ENCODE data around the gene RCSD1.

Gene RCSD1

GRCh38 chr1:167593860-167594259 lies 36.2 kb upstream of the RCSD1 start:
- Histone ChIP-seq H2BK120ac (ENCODE audit: low read depth, low read length) (no peak overlapping the region), H3K4me3 (ENCODE audit: insufficient read depth in 1 of 2, low read depth in 1 of 2, low read length in 2 of 2) (no peak overlapping the region), H3K9me3 (ENCODE audit: control insufficient read depth, low read length) (no peaks in the 10 kb centered on the region), H3K23ac (ENCODE audit: low read length in 2 of 2) (no peak overlapping the region), H2BK15ac (ENCODE audit: low read depth, poor library complexity, severe bottlenecking) (no peak overlapping the region), H2BK12ac (ENCODE audit: low read length in 2 of 2) (no peak overlapping the region), H3K79me1 (replicated peaks; ENCODE audit: low read length, poor library complexity, severe bottlenecking) (no peaks in the 10 kb centered on the region), H3K4me1 (ENCODE audit: control insufficient read depth, insufficient read depth, low read depth, low read length) (no peaks in the 10 kb centered on the region), H3K14ac (ENCODE audit: low read length in 2 of 2) (no peak overlapping the region), H3K27ac (ENCODE audit: low read length, poor library complexity, severe bottlenecking) (no peak overlapping the region), H2AK5ac (ENCODE audit: low read length, severe bottlenecking) (no peak overlapping the region), H4K8ac (ENCODE audit: low read length) (no peak overlapping the region), H4K91ac (ENCODE audit: low read length) (no peak overlapping the region), H3K9ac (ENCODE audit: low read length) (no peak overlapping the region), H2AFZ (ENCODE audit: low read depth, low read length) (no peak overlapping the region), H3K27me3 (ENCODE audit: control insufficient read depth in 1 of 2, insufficient read depth in 1 of 2, low read length in 2 of 2) (peaks cover 2 to 20% of the 10 kb centered on the region in 2 experiments), H3K4ac (ENCODE audit: low read depth in 1 of 2, low read length in 2 of 2) (no peak overlapping the region), H3K36me3 (ENCODE audit: control insufficient read depth in 1 of 2, insufficient read depth in 2 of 2, low read depth in 1 of 2, low read length in 2 of 2) (no peaks in the 10 kb centered on the region), H3K18ac (ENCODE audit: low read depth in 1 of 2, low read length in 2 of 2) (no peak overlapping the region), H3K4me2 (ENCODE audit: low read length, poor library complexity, severe bottlenecking) (no peak overlapping the region), H2BK5ac (ENCODE audit: low read depth, low read length, poor library complexity, severe bottlenecking) (no peak overlapping the region)
- WGBS: 84% methylated on average over 5 of the region's 5 CpGs
- no peak for DNase-seq

- Histone ChIP-seq H2BK12ac (ENCODE audit: low read length in 2 of 2) (no peak overlapping the region), H3K4me2 (ENCODE audit: low read length, poor library complexity, severe bottlenecking) (no peak overlapping the region), H3K14ac (ENCODE audit: low read length in 2 of 2) (no peak overlapping the region), H2AFZ (ENCODE audit: low read depth, low read length) (no peak overlapping the region), H3K4me1 (ENCODE audit: control insufficient read depth, insufficient read depth, low read depth, low read length) (no peaks in the 10 kb centered on the region), H3K36me3 (ENCODE audit: control insufficient read depth in 1 of 2, insufficient read depth in 2 of 2, low read depth in 1 of 2, low read length in 2 of 2) (no peaks in the 10 kb centered on the region), H2BK5ac (ENCODE audit: low read depth, low read length, poor library complexity, severe bottlenecking) (no peak overlapping the region), H3K27me3 (ENCODE audit: control insufficient read depth in 1 of 2, insufficient read depth in 1 of 2, low read length in 2 of 2) (peaks cover 2 to 16% of the 10 kb centered on the region in 2 experiments), H3K4me3 (ENCODE audit: insufficient read depth in 1 of 2, low read depth in 1 of 2, low read length in 2 of 2) (no peak overlapping the region), H3K79me1 (replicated peaks; ENCODE audit: low read length, poor library complexity, severe bottlenecking) (no peaks in the 10 kb centered on the region), H3K23ac (ENCODE audit: low read length in 2 of 2) (no peak overlapping the region), H3K27ac (ENCODE audit: low read length, poor library complexity, severe bottlenecking) (no peak overlapping the region), H4K8ac (ENCODE audit: low read length) (no peak overlapping the region), H2BK120ac (ENCODE audit: low read depth, low read length) (no peak overlapping the region), H3K9ac (ENCODE audit: low read length) (no peak overlapping the region), H3K9me3 (ENCODE audit: control insufficient read depth, low read length) (no peaks in the 10 kb centered on the region), H2BK15ac (ENCODE audit: low read depth, poor library complexity, severe bottlenecking) (no peak overlapping the region), H2AK5ac (ENCODE audit: low read length, severe bottlenecking) (no peak overlapping the region), H4K91ac (ENCODE audit: low read length) (no peak overlapping the region), H3K4ac (ENCODE audit: low read depth in 1 of 2, low read length in 2 of 2) (no peak overlapping the region), H3K18ac (ENCODE audit: low read depth in 1 of 2, low read length in 2 of 2) (no peak overlapping the region)
- whole genome bisulfite sequencing: 87% methylated on average over 6 of the region's 6 CpGs
- no peak for DNase-seq
These were observed 35.2 kb upstream of the RCSD1 start for GRCh38 chr1:167594822-167595221.

GRCh38 chr1:167599957-167600581 lies 30.0 kb upstream of the RCSD1 start:
- 53% methylated on average over 5 of the region's 5 CpGs for WGBS

GRCh38 chr1:167601442-167602383 lies 28.3 kb upstream of the RCSD1 start:
- H2BK120ac ChIP-seq (ENCODE audit: low read depth, low read length): no peak overlapping the region
- H3K27me3 ChIP-seq (ENCODE audit: control insufficient read depth in 1 of 2, insufficient read depth in 1 of 2, low read length in 2 of 2): peaks cover 0 to 7% of the 10 kb centered on the region in 2 experiments
- no peak overlapping the region for H2AFZ ChIP-seq (ENCODE audit: low read depth, low read length)
- no peak overlapping the region for H3K4ac ChIP-seq (ENCODE audit: low read depth in 1 of 2, low read length in 2 of 2)
- H3K4me2 ChIP-seq (ENCODE audit: low read length, poor library complexity, severe bottlenecking): no peak overlapping the region
- H3K18ac ChIP-seq (ENCODE audit: low read depth in 1 of 2, low read length in 2 of 2): no peak overlapping the region
- no peak overlapping the region for H3K27ac ChIP-seq (ENCODE audit: low read length, poor library complexity, severe bottlenecking)
- no peak overlapping the region for H3K9ac ChIP-seq (ENCODE audit: low read length)
- no peaks in the 10 kb centered on the region for H3K9me3 ChIP-seq (ENCODE audit: control insufficient read depth, low read length)
- peak; percentile 15 for DNase-seq
- no peak overlapping the region for H2BK5ac ChIP-seq (ENCODE audit: low read depth, low read length, poor library complexity, severe bottlenecking)
- H2BK15ac ChIP-seq (ENCODE audit: low read depth, poor library complexity, severe bottlenecking): no peak overlapping the region
- H2BK12ac ChIP-seq (ENCODE audit: low read length in 2 of 2): no peak overlapping the region
- H3K4me1 ChIP-seq (ENCODE audit: control insufficient read depth, insufficient read depth, low read depth, low read length): peaks cover 3% of the 10 kb centered on the region
- H3K36me3 ChIP-seq (ENCODE audit: control insufficient read depth in 1 of 2, insufficient read depth in 2 of 2, low read depth in 1 of 2, low read length in 2 of 2): no peaks in the 10 kb centered on the region
- WGBS: 80% methylated on average over 7 of the region's 8 CpGs
- no peak overlapping the region for H4K91ac ChIP-seq (ENCODE audit: low read length)
- H2AK5ac ChIP-seq (ENCODE audit: low read length, severe bottlenecking): no peak overlapping the region
- H3K4me3 ChIP-seq (ENCODE audit: insufficient read depth in 1 of 2, low read depth in 1 of 2, low read length in 2 of 2): no peak overlapping the region
- H3K14ac ChIP-seq (ENCODE audit: low read length in 2 of 2): no peak overlapping the region
- no peak overlapping the region for H4K8ac ChIP-seq (ENCODE audit: low read length)
- no peak overlapping the region for H3K23ac ChIP-seq (ENCODE audit: low read length in 2 of 2)
- H3K79me1 ChIP-seq (replicated peaks; ENCODE audit: low read length, poor library complexity, severe bottlenecking): no peaks in the 10 kb centered on the region

More at GRCh38 chr1:167599957-167600581, 30.0 kb upstream of the RCSD1 start:
- no peak overlapping the region for H3K9ac ChIP-seq (ENCODE audit: low read length)
- H3K4me3 ChIP-seq (ENCODE audit: insufficient read depth in 1 of 2, low read depth in 1 of 2, low read length in 2 of 2): peak overlapping the region in 1 of 2 experiments; percentile 35
- H2BK5ac ChIP-seq (ENCODE audit: low read depth, low read length, poor library complexity, severe bottlenecking): no peak overlapping the region
- no peak overlapping the region for H3K14ac ChIP-seq (ENCODE audit: low read length in 2 of 2)
- H3K27me3 ChIP-seq (ENCODE audit: control insufficient read depth in 1 of 2, insufficient read depth in 1 of 2, low read length in 2 of 2): peaks cover 0 to 7% of the 10 kb centered on the region in 2 experiments
- no peak overlapping the region for H4K91ac ChIP-seq (ENCODE audit: low read length)
- H2AK5ac ChIP-seq (ENCODE audit: low read length, severe bottlenecking): no peak overlapping the region
- DNase-seq: peak; percentile 55
- no peak overlapping the region for H2AFZ ChIP-seq (ENCODE audit: low read depth, low read length)
- H3K18ac ChIP-seq (ENCODE audit: low read depth in 1 of 2, low read length in 2 of 2): no peak overlapping the region
- no peak overlapping the region for H3K4me2 ChIP-seq (ENCODE audit: low read length, poor library complexity, severe bottlenecking)
- H3K27ac ChIP-seq (ENCODE audit: low read length, poor library complexity, severe bottlenecking): no peak overlapping the region
- no peak overlapping the region for H2BK120ac ChIP-seq (ENCODE audit: low read depth, low read length)
- H3K4ac ChIP-seq (ENCODE audit: low read depth in 1 of 2, low read length in 2 of 2): no peak overlapping the region
- peaks cover 3% of the 10 kb centered on the region for H3K4me1 ChIP-seq (ENCODE audit: control insufficient read depth, insufficient read depth, low read depth, low read length)
- H2BK15ac ChIP-seq (ENCODE audit: low read depth, poor library complexity, severe bottlenecking): no peak overlapping the region
- H3K9me3 ChIP-seq (ENCODE audit: control insufficient read depth, low read length): no peaks in the 10 kb centered on the region
- H3K79me1 ChIP-seq (replicated peaks; ENCODE audit: low read length, poor library complexity, severe bottlenecking): no peaks in the 10 kb centered on the region
- H3K23ac ChIP-seq (ENCODE audit: low read length in 2 of 2): no peak overlapping the region
- H4K8ac ChIP-seq (ENCODE audit: low read length): no peak overlapping the region
- H3K36me3 ChIP-seq (ENCODE audit: control insufficient read depth in 1 of 2, insufficient read depth in 2 of 2, low read depth in 1 of 2, low read length in 2 of 2): no peaks in the 10 kb centered on the region
- H2BK12ac ChIP-seq (ENCODE audit: low read length in 2 of 2): no peak overlapping the region

Data from mesenchymal stem cell (in vitro differentiated cells and primary cell).